Thyroid gland (tissue), 4 donors: ENCODE results near the gene DGUOK. TPM values are rescaled to one million over a fixed set of nuclear protein-coding genes. Genes with fewer than 3 reads are reported as not detected.

ENCODE experiments used
- DNase-seq, 2 donors: peaks; one replicate each; pipeline ENCODE4 v3.0.0-alpha.2; 2019
- H3K27ac ChIP-seq, 3 donors: fragments of 200-600 bp; sonication (generic); 1 replicate in 2 of 3; 2 replicates in 1 of 3; pipeline ENCODE4 v1.5.1; 2016 to 2019; ENCODE audit warnings: mild to moderate bottlenecking in 1 of 3, moderate library complexity in 1 of 3
- H3K27me3 ChIP-seq: fragments of 200-600 bp; sonication (generic); one replicate; pipeline ENCODE4 v1.5.1; 2019
- H3K36me3 ChIP-seq, 2 donors: fragments of 200-600 bp; sonication (generic); one replicate each; pipeline ENCODE4 v1.5.1; 2016 to 2019
- H3K4me1 ChIP-seq, 2 donors: fragments of 200-600 bp; sonication (generic); one replicate each; pipeline ENCODE4 v1.5.1; 2017 to 2019
- H3K4me3 ChIP-seq, 3 donors: fragments of 200-600 bp; sonication (generic); replicated peaks in 1 of 3; 1 replicate in 2 of 3; 2 replicates in 1 of 3; pipeline ENCODE4 v1.5.1; 2016; ENCODE audit warnings: mild to moderate bottlenecking in 1 of 3
- H3K9me3 ChIP-seq: fragments of 200-600 bp; sonication (generic); one replicate; pipeline ENCODE4 v1.5.1; 2017
- CTCF ChIP-seq, 6 experiments: fragments of 200-600 bp in 3 of 6; fragments of 450-650 bp in 3 of 6; sonication (generic) in 3 of 6; IDR thresholded peaks; one replicate each; pipeline ENCODE4 v1.5.1; 2016 to 2019; ENCODE audit warnings: antibody characterized with exemption in 6 of 6, mild to moderate bottlenecking in 2 of 6, inconsistent platforms in 1 of 6, moderate library complexity in 1 of 6
- POLR2A ChIP-seq, 2 donors: fragments of 450-650 bp; IDR thresholded peaks; one replicate each; pipeline ENCODE4 v1.6.1; 2017; ENCODE audit warnings: antibody characterized with exemption in 2 of 2, mild to moderate bottlenecking in 2 of 2, moderate library complexity in 1 of 2
- WGBS, 2 donors: methylation state at CpG; one replicate each; pipeline ENCODE4 v1.1.5; 2017; 5-methylcytosine and 5-hydroxymethylcytosine counted together
- intact Hi-C: fragments of 100-400 bp; cut with DNase I; formaldehyde crosslinking; loops from one replicate; pipeline ENCODE4 v1.15.1; 2023
- total RNA-seq, 4 donors: library from RNA; depleted of rRNA; stranded (reverse); fragments of >200 nt; gene quantifications; one replicate each; pipeline ENCODE4 v1.2.3, GENCODE V29; 2016

The DGUOK gene
- total RNA-seq, 4 donors from 2014 or later: 41.8 to 65.8 (median 46.9) TPM

GRCh38 chr2:73994178-73994831 lies 67.6 kb downstream of the DGUOK start:
- no peak overlapping the region for H3K27ac ChIP-seq
- no peaks in the 10 kb centered on the region for H3K36me3 ChIP-seq
- no peaks in the 10 kb centered on the region for H3K27me3 ChIP-seq
- TF ChIP-seq CTCF (IDR thresholded peaks at IDR 0.05): no peak
- DNase-seq: no peak
- no peaks in the 10 kb centered on the region for H3K9me3 ChIP-seq
- no peak overlapping the region for H3K4me3 ChIP-seq
- peaks cover 0 to 19% of the 10 kb centered on the region in 2 donors for H3K4me1 ChIP-seq
- WGBS, 2 donors: 91 to 96% methylated on average over 8 of the region's 8 CpGs
- intact Hi-C loops: no loop called here

- Histone ChIP-seq H3K27ac (no peak overlapping the region), H3K36me3 (no peaks in the 10 kb centered on the region), H3K4me3 (no peak overlapping the region), H3K9me3 (no peaks in the 10 kb centered on the region), H3K4me1 (peaks cover 13 to 32% of the 10 kb centered on the region in 2 donors), H3K27me3 (no peaks in the 10 kb centered on the region)
- intact Hi-C loops: no loop called here
- 91 to 96% methylated on average over 5 of the region's 5 CpGs for WGBS, 2 donors
- TF ChIP-seq CTCF (IDR thresholded peaks at IDR 0.05): no peak
- TF ChIP-seq POLR2A (IDR thresholded peaks at IDR 0.05): no peak
- DNase-seq: no peak
These were observed 69.1 kb downstream of the DGUOK start for GRCh38 chr2:73995810-73996209.

GRCh38 chr2:73997813-73998212 lies 71.1 kb downstream of the DGUOK start:
- H3K4me3 ChIP-seq: no peak overlapping the region
- no peak overlapping the region for H3K27ac ChIP-seq
- H3K4me1 ChIP-seq: peaks cover 15 to 30% of the 10 kb centered on the region in 2 donors
- no peak for TF ChIP-seq CTCF (IDR thresholded peaks at IDR 0.05)
- no peak for TF ChIP-seq POLR2A (IDR thresholded peaks at IDR 0.05)
- WGBS, 2 donors: 92% methylated on average over 6 of the region's 6 CpGs
- intact Hi-C loops: no loop called here
- no peaks in the 10 kb centered on the region for H3K27me3 ChIP-seq
- DNase-seq: no peak
- H3K9me3 ChIP-seq: no peaks in the 10 kb centered on the region
- H3K36me3 ChIP-seq: no peaks in the 10 kb centered on the region

- no peak overlapping the region for H3K27ac ChIP-seq
- 85 to 91% methylated on average over 8 of the region's 8 CpGs for WGBS, 2 donors
- peaks cover 20 to 31% of the 10 kb centered on the region in 2 donors for H3K4me1 ChIP-seq
- TF ChIP-seq POLR2A (IDR thresholded peaks at IDR 0.05) (no peak), CTCF (IDR thresholded peaks at IDR 0.05) (no peak)
- intact Hi-C loops: no loop called here
- H3K4me3 ChIP-seq: no peak overlapping the region
- H3K27me3 ChIP-seq: no peaks in the 10 kb centered on the region
- DNase-seq: no peak
- H3K9me3 ChIP-seq: no peaks in the 10 kb centered on the region
- H3K36me3 ChIP-seq: no peaks in the 10 kb centered on the region
These were observed 71.8 kb downstream of the DGUOK start for GRCh38 chr2:73998451-73998850.

- intact Hi-C loops: no loop called here
These were observed 72.3 kb downstream of the DGUOK start for GRCh38 chr2:73998933-73999332.

More at GRCh38 chr2:73998933-73999332, 72.3 kb downstream of the DGUOK start:
- WGBS, 2 donors: 71 to 86% methylated on average over 4 of the region's 4 CpGs
- no peaks in the 10 kb centered on the region for H3K36me3 ChIP-seq
- TF ChIP-seq CTCF (IDR thresholded peaks at IDR 0.05) (no peak), POLR2A (IDR thresholded peaks at IDR 0.05) (no peak)
- no peak for DNase-seq
- peaks cover 25 to 31% of the 10 kb centered on the region in 2 donors for H3K4me1 ChIP-seq
- H3K27me3 ChIP-seq: no peaks in the 10 kb centered on the region
- H3K9me3 ChIP-seq: no peaks in the 10 kb centered on the region
- no peak overlapping the region for H3K27ac ChIP-seq
- H3K4me3 ChIP-seq: no peak overlapping the region
